Measurements from ENCODE around the gene C2CD2.

The C2CD2 gene

DNA sequence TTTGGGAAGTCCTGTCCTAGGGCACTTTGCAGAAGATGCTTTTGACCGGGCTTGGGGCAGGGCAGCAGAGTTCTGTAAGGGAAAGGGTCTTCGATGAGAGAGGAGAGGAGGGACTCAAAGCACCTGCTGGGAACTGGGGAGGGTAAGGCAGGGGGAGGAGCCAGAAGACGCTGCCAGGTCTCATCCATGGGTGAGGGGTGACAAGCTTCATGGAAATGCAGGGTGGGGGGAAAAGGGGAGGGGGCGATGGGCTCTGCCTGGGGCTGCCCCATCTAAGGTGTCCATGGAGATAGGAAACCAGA is 20.9 kb upstream of the C2CD2 start:
- H3K36me3 ChIP-seq: no peaks in the 10 kb centered on the region
- H3K4me1 ChIP-seq: no peaks in the 10 kb centered on the region
- no peaks in the 10 kb centered on the region for H3K9me3 ChIP-seq
- H3K27ac ChIP-seq: no peak overlapping the region
- peaks cover 0 to 8% of the 10 kb centered on the region in 2 donors for H3K27me3 ChIP-seq
- no peak overlapping the region for H3K4me3 ChIP-seq
- TF ChIP-seq, protein P1, sequence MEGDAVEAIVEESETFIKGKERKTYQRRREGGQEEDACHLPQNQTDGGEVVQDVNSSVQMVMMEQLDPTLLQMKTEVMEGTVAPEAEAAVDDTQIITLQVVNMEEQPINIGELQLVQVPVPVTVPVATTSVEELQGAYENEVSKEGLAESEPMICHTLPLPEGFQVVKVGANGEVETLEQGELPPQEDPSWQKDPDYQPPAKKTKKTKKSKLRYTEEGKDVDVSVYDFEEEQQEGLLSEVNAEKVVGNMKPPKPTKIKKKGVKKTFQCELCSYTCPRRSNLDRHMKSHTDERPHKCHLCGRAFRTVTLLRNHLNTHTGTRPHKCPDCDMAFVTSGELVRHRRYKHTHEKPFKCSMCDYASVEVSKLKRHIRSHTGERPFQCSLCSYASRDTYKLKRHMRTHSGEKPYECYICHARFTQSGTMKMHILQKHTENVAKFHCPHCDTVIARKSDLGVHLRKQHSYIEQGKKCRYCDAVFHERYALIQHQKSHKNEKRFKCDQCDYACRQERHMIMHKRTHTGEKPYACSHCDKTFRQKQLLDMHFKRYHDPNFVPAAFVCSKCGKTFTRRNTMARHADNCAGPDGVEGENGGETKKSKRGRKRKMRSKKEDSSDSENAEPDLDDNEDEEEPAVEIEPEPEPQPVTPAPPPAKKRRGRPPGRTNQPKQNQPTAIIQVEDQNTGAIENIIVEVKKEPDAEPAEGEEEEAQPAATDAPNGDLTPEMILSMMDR (IDR thresholded peaks at IDR 0.05): no peak
- intact Hi-C loops (cut with DNase I; ENCODE audit: low total_unique reads): no loop called here
- DNase-seq: no peak

DNA sequence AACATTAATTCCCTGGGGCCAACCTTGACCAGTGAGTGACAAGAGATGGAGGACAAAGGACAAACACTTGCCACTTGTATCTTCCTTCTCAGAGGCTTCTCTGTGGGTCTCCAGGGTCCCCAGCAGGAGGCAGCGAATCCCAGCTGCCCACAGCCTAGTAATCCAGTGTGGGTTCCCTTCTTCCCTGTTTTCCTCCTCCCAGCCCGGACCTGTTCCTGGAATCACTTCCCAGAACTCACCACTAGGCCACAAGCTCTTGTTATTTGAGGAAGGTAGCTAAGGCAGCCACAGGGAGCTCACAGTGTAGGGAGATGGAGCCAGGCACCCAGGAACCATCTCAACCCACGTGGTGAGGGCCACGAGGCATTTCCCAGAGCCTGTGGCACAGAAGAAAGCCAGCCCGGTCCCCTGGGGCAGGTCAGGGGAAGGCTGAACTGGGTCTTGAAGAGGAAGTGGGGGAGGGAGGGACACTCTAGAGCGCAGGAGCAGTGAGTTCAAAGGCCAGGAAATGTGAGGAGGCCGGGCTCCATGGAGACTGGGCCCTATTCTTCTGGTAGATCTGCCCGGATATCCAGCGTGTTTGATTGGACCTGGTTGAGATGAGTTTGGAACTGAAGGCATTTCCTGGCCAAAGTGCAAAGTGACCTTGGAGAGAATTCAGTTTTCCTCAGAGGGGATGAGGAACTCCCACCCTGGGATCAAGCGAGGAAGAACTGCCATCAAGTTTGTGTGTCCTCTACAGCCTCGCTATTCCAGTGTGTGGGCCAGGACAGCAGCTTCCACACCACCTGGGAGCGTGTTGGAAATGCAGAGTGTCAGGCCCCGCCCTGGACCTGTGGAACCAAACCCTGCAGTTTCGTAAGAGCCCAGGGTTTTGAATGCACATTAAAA is 20.3 kb upstream of the C2CD2 start:
- no peaks in the 10 kb centered on the region for H3K36me3 ChIP-seq
- H3K27me3 ChIP-seq: peaks cover 0 to 8% of the 10 kb centered on the region in 2 donors
- H3K4me3 ChIP-seq: no peak overlapping the region
- intact Hi-C loops (cut with DNase I; ENCODE audit: low total_unique reads): no loop called here
- H3K4me1 ChIP-seq: no peaks in the 10 kb centered on the region
- no peak for DNase-seq
- TF ChIP-seq, protein P1 (IDR thresholded peaks at IDR 0.05): no peak
- H3K9me3 ChIP-seq: no peaks in the 10 kb centered on the region
- no peak overlapping the region for H3K27ac ChIP-seq

DNA sequence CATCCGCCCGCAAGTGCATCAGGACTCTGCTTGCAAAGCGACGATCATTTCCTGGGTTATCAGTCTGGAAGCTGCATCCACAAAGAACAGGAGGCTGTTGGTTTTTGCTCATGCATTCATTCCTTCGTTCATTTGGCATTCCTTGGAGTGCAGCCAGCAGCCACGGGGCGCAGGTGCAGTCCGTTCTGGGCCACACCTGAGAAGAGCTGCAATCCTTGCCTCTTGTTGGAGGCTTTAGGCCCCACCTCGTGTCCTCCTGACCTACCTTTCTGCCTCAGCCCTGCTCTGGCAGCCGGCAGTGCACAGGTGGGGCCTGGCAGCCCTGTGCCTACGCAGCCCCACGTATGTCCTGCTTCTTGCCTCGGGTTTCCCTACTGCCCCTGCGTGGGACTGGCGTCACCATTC is 19.6 kb upstream of the C2CD2 start:
- Histone ChIP-seq H3K4me3 (no peak overlapping the region), H3K36me3 (no peaks in the 10 kb centered on the region), H3K27me3 (peaks cover 0 to 8% of the 10 kb centered on the region in 2 donors), H3K27ac (no peak overlapping the region), H3K9me3 (no peaks in the 10 kb centered on the region), H3K4me1 (no peaks in the 10 kb centered on the region)
- TF ChIP-seq, protein P1 (IDR thresholded peaks at IDR 0.05): no peak
- intact Hi-C loops (cut with DNase I; ENCODE audit: low total_unique reads): no loop called here
- no peak for DNase-seq

DNA sequence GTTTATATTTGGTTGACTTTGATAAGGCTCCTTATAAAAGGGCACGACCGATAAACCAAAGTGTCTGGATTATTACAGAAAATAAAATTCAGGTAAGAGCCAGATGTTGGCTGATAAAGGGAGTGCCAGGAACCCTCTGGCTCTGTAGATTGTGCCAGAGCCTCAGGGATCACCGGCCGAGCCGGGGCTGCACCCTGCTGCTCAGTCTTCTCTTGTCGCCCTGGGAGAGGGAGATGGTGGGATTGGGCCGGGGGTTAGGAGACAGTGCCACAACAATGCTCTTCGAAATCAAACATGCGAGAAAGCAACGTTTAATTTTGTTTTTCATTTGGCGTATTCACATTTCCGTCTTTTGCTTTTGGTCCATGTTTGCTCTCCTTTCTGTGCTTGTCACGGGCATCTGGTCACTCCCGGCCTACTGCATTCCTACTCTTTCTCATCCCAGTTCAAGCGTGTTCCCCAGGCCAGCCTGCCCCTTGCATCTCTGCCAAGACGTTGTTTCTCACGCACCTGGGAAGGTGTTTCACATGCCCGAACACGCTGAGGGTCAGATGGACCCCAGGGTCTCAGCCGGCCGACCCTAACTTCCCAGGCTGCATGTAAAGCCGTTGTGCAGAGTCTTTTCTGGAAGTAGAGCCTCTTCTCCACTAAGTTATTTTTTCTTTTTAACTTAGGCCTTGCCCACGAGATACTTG is 18.8 kb upstream of the C2CD2 start:
- Histone ChIP-seq H3K27ac (no peak overlapping the region), H3K4me3 (no peak overlapping the region), H3K27me3 (peaks cover 0 to 8% of the 10 kb centered on the region in 2 donors), H3K4me1 (no peaks in the 10 kb centered on the region), H3K9me3 (no peaks in the 10 kb centered on the region), H3K36me3 (no peaks in the 10 kb centered on the region)
- no peak for DNase-seq
- intact Hi-C loops (cut with DNase I; ENCODE audit: low total_unique reads): no loop called here
- TF ChIP-seq, protein P1 (IDR thresholded peaks at IDR 0.05): no peak

DNA sequence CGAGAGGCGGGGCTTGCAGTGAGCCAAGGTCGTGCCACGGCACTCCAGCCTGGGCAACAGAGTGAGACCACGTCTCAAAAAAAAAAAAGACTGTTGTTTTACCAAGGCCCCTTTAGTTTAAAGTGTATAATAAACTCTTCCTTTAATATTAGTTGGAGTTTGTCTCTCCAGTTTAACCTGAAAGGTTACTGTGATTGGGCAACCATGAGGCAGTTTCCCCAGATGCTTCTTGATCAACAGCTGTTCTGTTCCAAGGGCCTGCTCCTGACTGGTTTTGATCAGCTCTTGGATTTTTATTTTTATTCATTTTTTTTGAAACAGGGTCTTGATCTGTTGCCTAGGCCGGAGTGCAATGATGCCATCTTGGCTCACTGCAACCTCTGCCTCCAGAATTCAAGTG is 18.1 kb upstream of the C2CD2 start:
- H3K27me3 ChIP-seq: peaks cover 0 to 8% of the 10 kb centered on the region in 2 donors
- no peaks in the 10 kb centered on the region for H3K9me3 ChIP-seq
- TF ChIP-seq, protein P1 (IDR thresholded peaks at IDR 0.05): no peak
- H3K27ac ChIP-seq: no peak overlapping the region
- intact Hi-C loops (cut with DNase I; ENCODE audit: low total_unique reads): no loop called here
- H3K4me1 ChIP-seq: no peaks in the 10 kb centered on the region
- no peaks in the 10 kb centered on the region for H3K36me3 ChIP-seq
- DNase-seq: no peak
- no peak overlapping the region for H3K4me3 ChIP-seq

All from tibial artery (tissue), 4 donors.